ENCODE measurements around the gene GLP2R. TPM values are rescaled to one million over a fixed set of nuclear protein-coding genes. Genes with fewer than 3 reads are reported as not detected.
A peak's percentile ranks its signal among the peaks of the same experiment; 100 is the strongest.

The GLP2R gene
- not detected in 2 replicates for total RNA-seq (2013; cell fraction: nucleolus; rRNA removed)
- total RNA-seq (2014; rRNA removed), result not detected in 2 replicates
- total RNA-seq (2014; rRNA removed; fragmentation: Illumina TruSeq; extraction: Trizol), result not detected in 2 replicates
- total RNA-seq (2021), result not detected in 2 replicates
- polyA plus RNA-seq (2011; ENCODE audit: low read depth), result not detected
- 0.04 TPM in 1 of 2 replicates, not detected in the other for polyA plus RNA-seq (2011; rRNA removed)
- polyA plus RNA-seq (2011; cell fraction: cytosol; rRNA removed), result not detected in 2 replicates
- not detected in 2 replicates for polyA plus RNA-seq (2011; cell fraction: nucleus; rRNA removed)
- not detected in 2 replicates for polyA plus RNA-seq (2012)
- not detected in 2 replicates for polyA plus RNA-seq (2014; fragmentation: Illumina TruSeq; extraction: Trizol)
- polyA plus RNA-seq (2014; fragmentation: Nextera tagmentation; extraction: Ambion mirVana), result not detected
- not detected in 2 replicates for polyA plus RNA-seq (2014; rRNA removed)
- polyA plus RNA-seq (2016; fragmentation: Nextera tagmentation; extraction: Ambion mirVana), result not detected
- not detected in 2 replicates for polyA minus RNA-seq (2011; rRNA and poly(A)+ RNA removed)
- polyA minus RNA-seq (2011; cell fraction: cytosol; rRNA and poly(A)+ RNA removed), result 2.1 and 3.6 TPM in 2 replicates
- polyA minus RNA-seq (2011; cell fraction: nucleus; rRNA and poly(A)+ RNA removed), result 0.73 TPM in 1 of 2 replicates, not detected in the other
- Bru-seq, nascent RNA, result percentile 0 among the genes with signal in this experiment
- BruChase-seq, experiment 1, labeled RNA remaining after a 6-hour chase, result not detected
- BruChase-seq, experiment 2, labeled RNA remaining after a 2-hour chase, result not detected
- long read RNA-seq, experiment 1, result 0 reads
- long read RNA-seq, experiment 2, partial matches to known transcripts, result 0 of 1 reads
- long read RNA-seq, experiment 2, other reads (novel, unspliced or antisense), result 1 of 1 reads

DNA sequence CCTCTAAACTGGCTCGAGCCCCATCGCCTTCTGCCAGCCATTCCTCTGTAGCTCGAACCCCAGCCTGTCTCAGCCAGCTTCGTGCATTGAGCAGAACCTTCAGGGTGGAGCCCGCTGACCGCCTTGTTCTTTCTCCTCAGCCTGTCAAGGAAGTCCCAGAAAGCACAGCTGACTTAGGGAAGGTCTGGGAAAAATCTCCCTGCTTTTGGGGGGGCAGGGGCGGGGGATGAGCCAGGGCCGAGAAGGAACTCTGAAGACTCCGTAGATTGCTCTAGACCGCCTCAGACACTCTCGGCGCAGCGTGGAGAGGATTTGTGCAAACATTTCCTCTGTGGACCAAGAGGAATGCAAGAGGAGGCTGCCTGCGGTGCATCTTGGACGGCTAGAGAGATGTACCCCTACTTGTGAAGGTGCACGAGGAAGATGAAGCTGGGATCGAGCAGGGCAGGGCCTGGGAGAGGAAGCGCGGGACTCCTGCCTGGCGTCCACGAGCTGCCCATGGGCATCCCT is at the start of gene GLP2R:
GLP2R (plus strand) TSS at position 284 of the 510 bp plus-strand sequence; CDS start at position 424, 140 bp downstream.
- H3K4me3 ChIP-seq, result no peak within 1 kb of the TSS
- in situ Hi-C loops (cut with MboI), result no loop called here
- FAIRE-seq (no peak), ATAC-seq (no peak), DNase-seq (ENCODE audit: low read depth, low spot score) (no peak)
- H3K9ac ChIP-seq (ENCODE audit: control insufficient read depth, insufficient read depth, low read length), result no peak within 1 kb of the TSS
- WGBS (ENCODE audit: insufficient coverage, insufficient replicate concordance, low lambda C conversion rate, missing lambda C conversion rate), result 29% methylated on average over 21 of the region's 21 CpGs
- POLR2A ChIA-PET, result no interaction called here
- no peak within 1 kb of the TSS for H3K4me2 ChIP-seq (ENCODE audit: control insufficient read depth, insufficient read depth)
- SMC1A ChIA-PET (ENCODE audit: uncharacterized antibody, unreplicated experiment), result no interaction called here
- no peaks in the 10 kb centered on the region for H3K4me1 ChIP-seq (ENCODE audit: control insufficient read depth, insufficient read depth, low read length)
- RAD21 ChIA-PET (ENCODE audit: unreplicated experiment), result no interaction called here
- CTCF ChIA-PET, result no interaction called here
- H3K27ac ChIP-seq (ENCODE audit: control insufficient read depth, insufficient read depth), result no peak within 1 kb of the TSS
- H2AFZ ChIP-seq (ENCODE audit: control insufficient read depth, low read depth, low read length), result no peak within 1 kb of the TSS
- intact Hi-C loops (cut with micrococcal nuclease; ENCODE audit: unreplicated experiment), result no loop called here
- H3K27me3 ChIP-seq (replicated peaks in 1 of 2; ENCODE audit: control insufficient read depth in 2 of 2, insufficient read depth in 2 of 2, low read length in 1 of 2), result peaks cover 0 to 2% of the 10 kb centered on the region in 2 experiments; a peak in 1 of 4 replicates
- H4K20me1 ChIP-seq (ENCODE audit: control insufficient read depth, insufficient read depth), result no peaks in the 10 kb centered on the region
- H3K9me3 ChIP-seq (replicated peaks; ENCODE audit: control insufficient read depth, insufficient read depth, low read length), result no peaks in the 10 kb centered on the region
- TF ChIP-seq EZH2 (IDR thresholded peaks at IDR 0.05; ENCODE audit: borderline replicate concordance, control insufficient read depth, low read depth, low read length) (no peak), CHD1 (IDR thresholded peaks at IDR 0.05; ENCODE audit: low read depth, low read length) (no peak), TBL1XR1 (IDR thresholded peaks at IDR 0.05; ENCODE audit: low read depth, low read length) (no peak), RELB (IDR thresholded peaks at IDR 0.05; ENCODE audit: low read depth) (no peak), HDAC2 (IDR thresholded peaks at IDR 0.05) (no peak), YBX1 (IDR thresholded peaks at IDR 0.05) (no peak), NFYB (IDR thresholded peaks at IDR 0.05; ENCODE audit: insufficient read depth, low read depth, low read length) (no peak), CTCF (IDR thresholded peaks at IDR 0.05 in 2 of 3, conservative IDR thresholded peaks at IDR 0.05 in 1 of 3; ENCODE audit: control insufficient read depth in 2 of 3, extremely low read depth in 1 of 3, insufficient read depth in 1 of 3, low read depth in 3 of 3, low read length in 3 of 3) (no peak), NBN (IDR thresholded peaks at IDR 0.05) (no peak), CHD4 (IDR thresholded peaks at IDR 0.05) (no peak)
- TF ChIP-seq, protein P1, sequence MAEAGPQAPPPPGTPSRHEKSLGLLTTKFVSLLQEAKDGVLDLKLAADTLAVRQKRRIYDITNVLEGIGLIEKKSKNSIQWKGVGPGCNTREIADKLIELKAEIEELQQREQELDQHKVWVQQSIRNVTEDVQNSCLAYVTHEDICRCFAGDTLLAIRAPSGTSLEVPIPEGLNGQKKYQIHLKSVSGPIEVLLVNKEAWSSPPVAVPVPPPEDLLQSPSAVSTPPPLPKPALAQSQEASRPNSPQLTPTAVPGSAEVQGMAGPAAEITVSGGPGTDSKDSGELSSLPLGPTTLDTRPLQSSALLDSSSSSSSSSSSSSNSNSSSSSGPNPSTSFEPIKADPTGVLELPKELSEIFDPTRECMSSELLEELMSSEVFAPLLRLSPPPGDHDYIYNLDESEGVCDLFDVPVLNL (IDR thresholded peaks at IDR 0.05; ENCODE audit: low read depth, low read length), result no peak
- H3K36me3 ChIP-seq (ENCODE audit: control insufficient read depth in 2 of 2, insufficient read depth in 2 of 2, low read length in 1 of 2), result no peaks in the 10 kb centered on the region
- no TSS peak for BruUV-seq (replicated peaks)
- H3K79me2 ChIP-seq (ENCODE audit: control insufficient read depth, insufficient read depth, low read length), result no peaks in the 10 kb centered on the region
